Activated CD4-positive, alpha-beta T cell treated with anti-CD3 and anti-CD28 coated beads, Interleukin-2, amount 10 ng/mL, durations not matched to agents 24 days and 14 days (primary cell): ENCODE measurements around the gene PCDHB7. TPM values are rescaled to one million over a fixed set of nuclear protein-coding genes. Genes with fewer than 3 reads are reported as not detected.
"Not testable (repeated sequence)": the region's sequence is repeated elsewhere in the genome, so short reads cannot be mapped to it uniquely, and the experiment has no call there.

Experiments
- DNase-seq: peaks from one replicate; pipeline ENCODE4 v3.0.0; 2022
- H3K27ac Mint-ChIP-seq: one replicate; pipeline ENCODE4 v1.8.0; 2022; ENCODE audit warnings: mild to moderate bottlenecking, mixed read lengths
- H3K27me3 Mint-ChIP-seq: one replicate; pipeline ENCODE4 v1.8.0; 2022; ENCODE audit warnings: mixed read lengths
- H3K36me3 Mint-ChIP-seq: one replicate; pipeline ENCODE4 v1.8.0; 2022; ENCODE audit warnings: low read depth, mild to moderate bottlenecking, mixed read lengths
- H3K4me1 Mint-ChIP-seq: one replicate; pipeline ENCODE4 v1.8.0; 2021; ENCODE audit warnings: mixed read lengths
- H3K4me3 Mint-ChIP-seq: one replicate; pipeline ENCODE4 v1.8.0; 2022; ENCODE audit warnings: mild to moderate bottlenecking, moderate library complexity, mixed read lengths
- H3K9me3 Mint-ChIP-seq: one replicate; pipeline ENCODE4 v1.8.0; 2021; ENCODE audit warnings: mixed read lengths
- intact Hi-C: fragments of 100-400 bp; cut with micrococcal nuclease; formaldehyde crosslinking; loops from one replicate; pipeline ENCODE4 v1.15.1; 2023
- total RNA-seq: library from RNA; stranded (reverse); gene quantifications from 2 replicates; pipeline ENCODE4 v1.2.3, GENCODE V29; 2022

Gene PCDHB7
- total RNA-seq, 1 donor from 2014 or later: not detected

GRCh38 chr5:141223112-141223783 lies 50.8 kb downstream of the PCDHB7 start, which contains the start of gene PCDHB14:
Gene PCDHB14, plus strand, starts transcription at chr5:141223343. Its CDS starts 163 bp downstream, at chr5:141223506.
- Mint-ChIP-seq H3K4me3 (no peak within 1 kb of the TSS), H3K9me3 (peaks cover 5% of the 10 kb centered on the region)

DNA sequence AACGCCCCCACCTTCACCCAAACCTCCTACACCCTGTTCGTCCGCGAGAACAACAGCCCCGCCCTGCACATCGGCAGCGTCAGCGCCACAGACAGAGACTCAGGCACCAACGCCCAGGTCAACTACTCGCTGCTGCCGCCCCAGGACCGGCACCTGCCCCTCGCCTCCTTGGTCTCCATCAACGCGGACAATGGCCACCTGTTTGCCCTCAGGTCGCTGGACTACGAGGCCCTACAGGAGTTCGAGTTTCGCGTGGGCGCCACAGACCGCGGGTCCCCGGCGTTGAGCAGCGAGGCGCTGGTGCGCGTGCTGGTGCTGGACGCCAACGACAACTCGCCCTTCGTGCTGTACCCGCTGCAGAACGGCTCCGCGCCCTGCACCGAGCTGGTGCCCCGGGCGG lies 52.4 kb downstream of the PCDHB7 start:
- H3K27me3 Mint-ChIP-seq, DNase-seq, H3K4me1 Mint-ChIP-seq, H3K36me3 Mint-ChIP-seq, H3K4me3 Mint-ChIP-seq, H3K27ac Mint-ChIP-seq, intact Hi-C loops, H3K9me3 Mint-ChIP-seq: not testable (repeated sequence)

More at GRCh38 chr5:141223112-141223783, 50.8 kb downstream of the PCDHB7 start, which contains the start of gene PCDHB14:
- intact Hi-C loops: no loop called here
- DNase-seq: no peak
- Mint-ChIP-seq H3K27ac (no peak within 1 kb of the TSS), H3K27me3 (no peaks in the 10 kb centered on the region), H3K36me3 (no peaks in the 10 kb centered on the region), H3K4me1 (no peaks in the 10 kb centered on the region)

- H3K36me3 Mint-ChIP-seq, H3K4me3 Mint-ChIP-seq, H3K9me3 Mint-ChIP-seq, H3K27me3 Mint-ChIP-seq, intact Hi-C loops, H3K27ac Mint-ChIP-seq, DNase-seq, H3K4me1 Mint-ChIP-seq: not testable (repeated sequence)
These were observed 53.0 kb downstream of the PCDHB7 start for GRCh38 chr5:141225421-141225820.

Other genes with a start within 250 kb of the PCDHB7 start
- not detected in 2 replicates for gene PCDHAC1, start 246.3 kb upstream of the PCDHB7 start, total RNA-seq
- gene PCDHAC2, start 206.2 kb upstream of the PCDHB7 start, total RNA-seq: not detected in 2 replicates
- gene PCDHB1, start 121.3 kb upstream of the PCDHB7 start, total RNA-seq: not detected in 2 replicates
- gene PCDHB2, start 78.0 kb upstream of the PCDHB7 start, total RNA-seq: 0.19 TPM in 1 of 2 replicates, not detected in the other
- gene PCDHB3, start 72.2 kb upstream of the PCDHB7 start, total RNA-seq: not detected in 2 replicates
- gene PCDHB4, start 50.8 kb upstream of the PCDHB7 start, total RNA-seq: not detected in 2 replicates
- not detected in 2 replicates for gene PCDHB5, start 37.4 kb upstream of the PCDHB7 start, total RNA-seq
- not detected in 2 replicates for gene PCDHB6, start 22.6 kb upstream of the PCDHB7 start, total RNA-seq
- not detected in 2 replicates for gene PCDHB8, start 5.1 kb downstream of the PCDHB7 start, total RNA-seq
- not detected in 2 replicates for gene PCDHB16, start 9.7 kb downstream of the PCDHB7 start, total RNA-seq
- gene PCDHB9, start 14.5 kb downstream of the PCDHB7 start, total RNA-seq: not detected in 2 replicates
- gene PCDHB10, start 19.7 kb downstream of the PCDHB7 start, total RNA-seq: not detected in 2 replicates
- gene PCDHB11, start 27.0 kb downstream of the PCDHB7 start, total RNA-seq: not detected in 2 replicates
- not detected in 2 replicates for gene PCDHB12, start 36.1 kb downstream of the PCDHB7 start, total RNA-seq
- gene PCDHB13, start 41.3 kb downstream of the PCDHB7 start, total RNA-seq: 0.05 TPM in 1 of 2 replicates, not detected in the other
- gene PCDHB14, start 50.7 kb downstream of the PCDHB7 start, total RNA-seq: not detected in 2 replicates
- not detected in 2 replicates for gene PCDHB15, start 72.8 kb downstream of the PCDHB7 start, total RNA-seq
- gene SLC25A2, start 131.4 kb downstream of the PCDHB7 start, total RNA-seq: 0.14 and 0.23 TPM in 2 replicates
- gene TAF7, start 148.1 kb downstream of the PCDHB7 start, total RNA-seq: 71.5 and 75.0 TPM in 2 replicates
- gene PCDHGA1, start 157.9 kb downstream of the PCDHB7 start, total RNA-seq: 0.07 and 0.09 TPM in 2 replicates
- gene PCDHGA2, start 166.1 kb downstream of the PCDHB7 start, total RNA-seq: 0.07 and 0.12 TPM in 2 replicates
- 0.14 and 0.19 TPM in 2 replicates for gene PCDHGA3, start 171.2 kb downstream of the PCDHB7 start, total RNA-seq
- gene PCDHGB1, start 177.5 kb downstream of the PCDHB7 start, total RNA-seq: 0.14 and 0.19 TPM in 2 replicates
- gene PCDHGA4, start 182.4 kb downstream of the PCDHB7 start, total RNA-seq: 0.33 and 0.37 TPM in 2 replicates
- gene PCDHGB2, start 187.3 kb downstream of the PCDHB7 start, total RNA-seq: 0.63 and 0.97 TPM in 2 replicates
- gene PCDHGA5, start 191.5 kb downstream of the PCDHB7 start, total RNA-seq: 0.19 and 0.51 TPM in 2 replicates
- gene PCDHGB3, start 197.6 kb downstream of the PCDHB7 start, total RNA-seq: 0.40 and 0.49 TPM in 2 replicates
- 0.31 and 0.54 TPM in 2 replicates for gene PCDHGA6, start 201.2 kb downstream of the PCDHB7 start, total RNA-seq
- 0.05 and 0.23 TPM in 2 replicates for gene PCDHGA7, start 210.1 kb downstream of the PCDHB7 start, total RNA-seq
- gene PCDHGB4, start 215.1 kb downstream of the PCDHB7 start, total RNA-seq: 0.21 TPM in 2 replicates
- gene PCDHGA8, start 220.0 kb downstream of the PCDHB7 start, total RNA-seq: 0.02 and 0.09 TPM in 2 replicates
- gene PCDHGB5, start 225.3 kb downstream of the PCDHB7 start, total RNA-seq: 0.43 and 0.47 TPM in 2 replicates
- gene PCDHGA9, start 230.1 kb downstream of the PCDHB7 start, total RNA-seq: 0.33 and 0.44 TPM in 2 replicates
- 0.09 and 0.14 TPM in 2 replicates for gene PCDHGB6, start 235.4 kb downstream of the PCDHB7 start, total RNA-seq
- gene PCDHGA10, start 240.3 kb downstream of the PCDHB7 start, total RNA-seq: 0.07 and 0.21 TPM in 2 replicates
- 0.12 and 0.17 TPM in 2 replicates for gene PCDHGB7, start 245.0 kb downstream of the PCDHB7 start, total RNA-seq
- 0.23 and 0.31 TPM in 2 replicates for gene PCDHGA11, start 248.4 kb downstream of the PCDHB7 start, total RNA-seq